NB4 (cell line): ENCODE measurements around the gene C19orf38.

Source experiments
- CTCF ChIP-seq: IDR thresholded peaks from one replicate; pipeline ENCODE4 v1.5.1; 2012; ENCODE audit warnings: low read depth, low read length
- MAX ChIP-seq: IDR thresholded peaks from 2 replicates; pipeline ENCODE4 v1.6.1; 2011; ENCODE audit warnings: low read depth, low read length

DNA sequence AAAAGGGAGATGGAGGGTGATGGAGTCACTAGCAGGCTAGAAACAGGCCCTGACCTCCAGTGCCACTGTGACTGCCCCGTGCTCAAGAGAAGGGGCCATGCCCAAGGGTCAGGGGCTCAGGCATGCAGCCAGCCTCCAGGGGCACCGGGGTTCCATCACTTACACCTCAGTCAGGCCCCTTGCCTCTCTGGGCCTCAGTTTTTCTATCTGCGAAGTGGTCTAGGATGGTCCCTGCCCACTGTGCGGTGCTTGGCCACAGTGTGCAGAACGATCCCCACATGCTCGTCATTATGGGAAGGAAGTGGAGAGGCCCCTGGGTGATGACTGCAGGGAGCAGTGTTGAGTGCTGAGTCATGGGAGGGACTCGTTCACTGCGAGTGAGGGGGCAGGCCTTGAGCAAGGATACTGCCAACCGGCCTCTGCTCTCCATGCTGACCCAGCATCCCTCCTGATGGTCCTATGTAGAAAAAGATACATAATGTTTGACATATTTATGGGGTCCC, 35.3 kb upstream of the C19orf38 start:
- TF ChIP-seq MAX (peak; percentile 87), CTCF (no peak)
